Large intestine (tissue), 3 donors: Measurements from ENCODE around the gene NKX2-1. TPM values are rescaled to one million over a fixed set of nuclear protein-coding genes. Genes with fewer than 3 reads are reported as not detected.

Experiments
- DNase-seq, 2 donors: peaks; one replicate each; pipeline versions ENCODE4 v3.0.0 to v3.0.0-alpha.2; 2013
- H3K27ac ChIP-seq: one replicate; pipeline ENCODE4 v1.5.1; 2013; ENCODE audit warnings: low read length
- H3K27me3 ChIP-seq: 2 replicates; pipeline ENCODE4 v1.6.1; 2013; ENCODE audit warnings: low read length; ENCODE audit not compliant: control insufficient read depth, insufficient read depth
- H3K36me3 ChIP-seq: 2 replicates; pipeline ENCODE4 v1.6.1; 2013; ENCODE audit warnings: low read length; ENCODE audit not compliant: control insufficient read depth, insufficient read depth
- H3K4me1 ChIP-seq: one replicate; pipeline ENCODE4 v1.6.1; 2013; ENCODE audit warnings: low read length; ENCODE audit not compliant: control insufficient read depth, insufficient read depth
- H3K4me3 ChIP-seq: one replicate; pipeline ENCODE4 v1.5.1; 2013; ENCODE audit warnings: low read length
- H3K9me3 ChIP-seq: one replicate; pipeline ENCODE4 v1.6.1; 2013; ENCODE audit warnings: mild to moderate bottlenecking, low read depth, low read length, moderate library complexity; ENCODE audit not compliant: control insufficient read depth
- WGBS: methylation state at CpG from one replicate; pipeline ENCODE4 v1.1.5; 2013; ENCODE audit warnings: low lambda C conversion rate; ENCODE audit not compliant: insufficient coverage; 5-methylcytosine and 5-hydroxymethylcytosine counted together
- polyA plus RNA-seq: library from polyadenylated mRNA; unstranded; fragments of 120-200 nt; gene quantifications from one replicate; pipeline ENCODE4 v1.2.1, GENCODE V29; 2013

The NKX2-1 gene
- polyA plus RNA-seq, 1 donor = not detected

DNA sequence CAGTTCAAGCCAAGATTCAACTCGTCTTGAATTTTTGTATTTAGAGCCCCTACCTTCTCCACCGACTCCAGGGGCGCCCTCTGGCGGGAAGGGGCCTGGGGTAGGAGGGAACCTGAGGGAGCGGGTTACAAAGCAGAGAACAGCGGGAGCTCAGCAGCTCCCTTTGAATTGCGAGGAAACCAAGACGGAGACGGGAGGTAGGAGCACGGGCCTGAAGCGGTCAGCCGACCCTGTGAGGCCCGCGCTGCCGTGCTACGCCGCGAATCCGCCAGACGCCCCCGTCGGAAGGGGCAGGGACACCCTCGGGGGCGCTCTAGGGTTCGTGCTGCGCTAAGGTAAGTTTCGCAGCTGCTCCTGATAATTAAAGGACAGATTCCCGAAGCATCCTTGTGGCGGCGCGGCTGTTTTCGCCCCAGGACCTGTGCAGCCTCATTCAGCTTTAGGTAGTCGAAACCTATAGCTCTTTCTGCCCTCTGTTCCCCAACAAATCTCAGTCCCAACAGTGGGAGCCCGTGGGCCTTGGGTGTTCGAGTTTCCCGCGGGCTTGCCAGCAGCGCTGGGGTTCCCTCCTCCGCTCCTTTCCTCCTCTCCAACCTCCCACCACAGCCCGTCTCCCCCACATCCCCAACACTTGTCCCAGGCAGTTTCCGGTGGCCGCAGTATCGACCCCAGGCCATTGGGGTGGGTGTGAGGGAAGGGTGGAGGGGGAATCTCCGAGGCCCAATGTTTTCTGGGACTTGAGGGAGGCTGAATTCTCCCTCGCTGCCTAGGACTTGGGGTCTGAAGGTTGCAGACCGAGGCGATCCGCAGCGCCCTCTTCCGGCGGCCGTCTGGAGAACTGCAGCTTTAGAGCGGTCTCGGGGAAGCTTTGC lies 5.1 kb upstream of the NKX2-1 start:
- DNase-seq = no peak
- no CpG with 5 or more reads among the region's 54 CpGs for WGBS
- H3K4me1 ChIP-seq = no peaks in the 10 kb centered on the region
- H3K9me3 ChIP-seq = peaks cover 12% of the 10 kb centered on the region
- H3K27me3 ChIP-seq = peaks cover 84% of the 10 kb centered on the region
- H3K4me3 ChIP-seq = no peak overlapping the region
- H3K27ac ChIP-seq = no peak overlapping the region
- no peaks in the 10 kb centered on the region for H3K36me3 ChIP-seq

DNA sequence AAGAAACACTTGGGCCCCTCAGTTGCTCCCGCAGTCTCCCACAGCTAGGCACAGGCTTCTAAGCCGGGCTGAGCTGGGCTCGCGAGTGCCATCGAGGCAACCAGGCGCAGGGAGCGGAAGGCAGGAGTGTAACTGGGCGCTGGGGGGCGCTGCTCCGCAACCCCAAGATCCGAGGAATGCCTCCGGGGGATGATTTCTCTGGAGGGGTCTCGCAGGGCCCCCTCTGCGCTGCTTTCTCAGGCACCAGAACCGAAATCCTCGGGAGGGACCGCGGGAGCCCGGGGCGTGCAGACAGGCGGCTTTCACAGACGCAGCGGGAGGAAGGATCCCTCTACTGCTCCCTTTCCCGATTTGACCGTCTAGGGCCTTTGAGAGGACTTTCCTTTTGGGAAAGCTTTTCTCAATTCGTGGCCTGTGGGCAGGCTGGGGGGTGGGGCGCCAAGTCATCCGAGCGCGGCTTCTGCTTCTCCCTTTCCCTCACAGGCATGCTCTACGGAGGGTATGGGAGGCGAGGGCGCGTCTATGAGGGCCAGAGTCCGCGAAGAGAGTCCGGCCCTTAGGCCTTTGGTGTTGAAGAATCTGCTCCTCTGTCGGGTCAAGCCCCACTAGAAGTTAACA lies 4.3 kb upstream of the NKX2-1 start:
- peaks cover 92% of the 10 kb centered on the region for H3K27me3 ChIP-seq
- no peak overlapping the region for H3K27ac ChIP-seq
- no peaks in the 10 kb centered on the region for H3K4me1 ChIP-seq
- no peak overlapping the region for H3K4me3 ChIP-seq
- DNase-seq = no peak
- peaks cover 12% of the 10 kb centered on the region for H3K9me3 ChIP-seq
- H3K36me3 ChIP-seq = no peaks in the 10 kb centered on the region
- no CpG with 5 or more reads among the region's 38 CpGs for WGBS

DNA sequence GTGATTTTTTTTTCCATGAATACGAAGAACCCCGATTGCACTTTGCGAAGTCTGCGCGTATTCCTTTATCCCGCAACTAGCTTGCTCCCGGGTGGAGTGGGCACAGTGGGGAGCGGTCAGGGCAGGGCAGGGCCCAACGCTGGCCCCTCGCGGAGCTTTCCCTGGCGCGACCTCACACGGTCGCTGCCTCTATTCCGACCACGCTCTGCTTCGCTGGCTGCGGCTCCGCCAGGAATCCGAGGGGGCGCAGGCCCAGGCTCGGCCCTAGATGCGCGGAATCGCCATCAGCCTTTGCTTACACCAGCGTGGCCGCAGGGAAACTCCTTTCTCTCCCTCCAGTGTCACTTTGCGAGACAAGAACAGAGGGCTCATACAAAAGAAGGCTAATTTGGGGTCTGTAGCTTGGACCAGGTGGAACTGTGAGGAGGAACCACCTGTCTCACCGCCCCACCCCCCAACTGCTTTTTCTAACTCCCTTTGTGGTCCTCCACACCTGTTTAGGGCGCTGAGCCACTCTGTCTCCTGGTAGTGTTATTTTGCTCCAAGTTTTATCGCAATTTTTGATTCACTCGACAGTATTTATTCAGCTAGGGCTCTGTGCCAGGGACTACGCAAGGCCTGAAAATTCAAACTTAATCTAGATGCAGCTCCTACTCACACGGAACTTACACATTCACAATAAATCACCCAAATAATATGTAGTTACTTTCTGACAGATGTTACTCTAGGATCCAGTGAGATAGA lies 3.1 kb upstream of the NKX2-1 start:
- peaks cover 12% of the 10 kb centered on the region for H3K9me3 ChIP-seq
- H3K4me1 ChIP-seq = no peaks in the 10 kb centered on the region
- DNase-seq = no peak
- no peak overlapping the region for H3K27ac ChIP-seq
- H3K36me3 ChIP-seq = no peaks in the 10 kb centered on the region
- H3K4me3 ChIP-seq = no peak overlapping the region
- peaks cover 99% of the 10 kb centered on the region for H3K27me3 ChIP-seq
- WGBS = 7% methylated on average over 3 of the region's 35 CpGs

DNA sequence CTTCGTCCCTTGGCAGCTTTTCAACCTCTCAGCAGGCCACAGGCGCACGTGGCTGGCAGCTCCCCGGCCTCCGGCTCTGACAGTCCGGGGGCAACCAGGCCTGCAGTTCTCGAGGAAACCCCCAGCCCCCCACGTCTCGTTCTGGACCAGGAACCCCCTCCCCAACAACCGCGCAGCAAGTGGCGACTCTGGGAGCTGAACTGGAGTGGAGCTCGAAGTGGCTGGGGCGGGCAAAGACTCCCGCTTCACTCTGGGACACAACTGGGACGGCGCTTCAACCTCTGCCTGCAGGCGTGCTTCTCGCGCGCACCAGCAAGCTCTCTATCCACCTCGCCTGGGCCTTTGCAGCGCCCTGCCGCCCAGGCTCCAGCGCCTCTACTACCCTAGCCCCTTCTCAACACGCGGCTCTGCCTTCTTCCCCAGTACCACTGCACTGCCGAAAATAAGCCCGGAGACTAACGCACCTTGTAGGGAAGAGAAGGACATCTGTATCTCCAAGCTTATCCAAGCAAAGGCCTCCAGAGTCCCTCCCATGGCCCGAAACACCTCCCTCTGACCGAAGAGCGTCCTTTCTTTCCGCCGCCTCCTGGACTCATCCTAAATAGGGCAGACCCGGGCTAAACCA lies 2.4 kb upstream of the NKX2-1 start:
- H3K27ac ChIP-seq = no peak overlapping the region
- no peaks in the 10 kb centered on the region for H3K4me1 ChIP-seq
- WGBS = 0% methylated on average over 1 of the region's 36 CpGs
- no peak overlapping the region for H3K4me3 ChIP-seq
- peaks cover 99% of the 10 kb centered on the region for H3K27me3 ChIP-seq
- peaks cover 14% of the 10 kb centered on the region for H3K9me3 ChIP-seq
- H3K36me3 ChIP-seq = no peaks in the 10 kb centered on the region
- DNase-seq = no peak

DNA sequence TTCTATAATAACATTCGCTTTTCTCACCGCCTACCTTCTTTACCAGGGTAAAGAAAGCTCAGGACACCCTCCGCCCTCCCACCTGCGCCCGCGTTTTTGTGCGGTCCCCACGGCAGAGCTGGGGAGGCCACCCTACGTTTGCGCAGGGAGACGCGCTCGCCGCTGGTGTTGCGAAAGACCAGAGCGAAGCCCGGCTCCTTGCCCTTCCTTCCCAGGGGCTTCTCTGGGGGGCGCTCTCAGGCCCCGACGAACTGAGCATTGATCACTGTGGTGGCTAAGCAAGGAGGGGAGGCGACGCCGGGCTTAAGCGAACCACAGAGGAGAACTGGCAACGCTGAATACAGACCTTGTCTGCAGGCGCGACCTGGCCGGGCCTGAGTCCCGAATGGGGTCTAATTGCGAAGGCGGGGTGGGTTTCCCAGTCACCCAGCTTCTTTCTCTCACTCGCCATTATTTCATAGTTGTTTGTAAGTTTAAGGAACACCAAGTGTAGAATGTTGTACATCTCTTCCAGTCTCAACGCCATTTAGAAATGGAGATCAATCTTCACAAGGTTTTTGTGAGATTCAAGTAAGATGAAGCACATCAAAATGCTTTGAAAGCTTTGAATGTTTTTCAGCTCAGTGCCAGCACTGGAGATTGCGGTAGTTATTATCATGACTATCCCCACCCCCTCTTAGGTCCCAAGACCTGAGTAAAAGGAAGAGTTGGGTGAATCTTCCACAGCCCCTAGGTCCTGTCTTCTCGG lies 1.7 kb upstream of the NKX2-1 start:
- no peaks in the 10 kb centered on the region for H3K4me1 ChIP-seq
- no peak for DNase-seq
- WGBS = no CpG with 5 or more reads among the region's 35 CpGs
- H3K27ac ChIP-seq = no peak overlapping the region
- H3K9me3 ChIP-seq = peaks cover 14% of the 10 kb centered on the region
- no peak overlapping the region for H3K4me3 ChIP-seq
- no peaks in the 10 kb centered on the region for H3K36me3 ChIP-seq
- H3K27me3 ChIP-seq = peaks cover 97% of the 10 kb centered on the region

DNA sequence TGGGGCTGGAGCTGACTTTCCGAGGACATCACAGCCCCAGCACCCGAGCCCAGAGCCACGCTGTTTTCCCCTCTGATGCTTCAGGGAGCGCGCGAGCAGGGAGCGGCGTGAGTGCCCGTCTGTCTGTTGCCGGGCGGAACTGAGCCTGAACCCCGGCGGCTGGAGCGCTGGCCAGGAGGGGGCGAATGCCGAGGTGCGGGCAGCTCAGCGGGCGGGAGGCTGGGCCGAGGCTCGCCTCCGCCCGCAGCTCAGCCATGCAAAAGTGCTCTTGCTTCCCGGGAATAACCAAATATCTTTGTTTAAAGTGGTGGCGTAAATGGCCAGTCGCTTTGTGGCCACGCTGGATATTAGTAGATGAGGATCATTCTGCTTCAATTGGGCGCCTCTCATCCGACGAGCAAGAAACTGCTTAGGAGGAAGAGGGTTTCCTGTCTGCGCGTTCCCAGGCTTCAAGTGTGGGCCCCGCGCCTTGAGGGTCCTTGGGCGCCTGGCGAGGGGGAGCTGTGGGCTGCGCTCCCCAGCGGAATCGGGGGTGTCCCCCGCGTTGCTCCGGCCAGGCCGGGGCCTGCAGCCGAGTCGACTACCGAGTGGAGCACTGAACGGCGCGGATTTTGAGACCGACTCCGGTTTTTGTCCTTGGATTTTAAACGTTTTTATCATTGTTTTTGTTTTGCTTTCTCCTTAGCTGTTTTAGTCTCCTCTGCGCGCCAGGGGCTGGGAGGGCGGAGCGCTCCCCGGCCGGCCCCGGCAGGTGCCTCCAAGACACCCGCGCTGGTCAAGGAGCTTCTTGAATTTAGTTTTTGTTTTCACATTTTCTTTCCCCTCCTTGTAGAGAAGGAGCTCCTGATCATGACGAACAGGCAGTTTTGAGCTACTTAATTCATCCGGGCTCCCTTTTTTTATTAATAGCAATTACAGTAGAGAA lies 831 bp upstream of the NKX2-1 start:
- no CpG with 5 or more reads among the region's 63 CpGs for WGBS
- H3K4me1 ChIP-seq = no peaks in the 10 kb centered on the region
- DNase-seq = no peak
- H3K36me3 ChIP-seq = no peaks in the 10 kb centered on the region
- H3K27ac ChIP-seq = no peak overlapping the region
- H3K27me3 ChIP-seq = peaks cover 97% of the 10 kb centered on the region
- H3K9me3 ChIP-seq = peaks cover 14% of the 10 kb centered on the region
- no peak overlapping the region for H3K4me3 ChIP-seq

DNA sequence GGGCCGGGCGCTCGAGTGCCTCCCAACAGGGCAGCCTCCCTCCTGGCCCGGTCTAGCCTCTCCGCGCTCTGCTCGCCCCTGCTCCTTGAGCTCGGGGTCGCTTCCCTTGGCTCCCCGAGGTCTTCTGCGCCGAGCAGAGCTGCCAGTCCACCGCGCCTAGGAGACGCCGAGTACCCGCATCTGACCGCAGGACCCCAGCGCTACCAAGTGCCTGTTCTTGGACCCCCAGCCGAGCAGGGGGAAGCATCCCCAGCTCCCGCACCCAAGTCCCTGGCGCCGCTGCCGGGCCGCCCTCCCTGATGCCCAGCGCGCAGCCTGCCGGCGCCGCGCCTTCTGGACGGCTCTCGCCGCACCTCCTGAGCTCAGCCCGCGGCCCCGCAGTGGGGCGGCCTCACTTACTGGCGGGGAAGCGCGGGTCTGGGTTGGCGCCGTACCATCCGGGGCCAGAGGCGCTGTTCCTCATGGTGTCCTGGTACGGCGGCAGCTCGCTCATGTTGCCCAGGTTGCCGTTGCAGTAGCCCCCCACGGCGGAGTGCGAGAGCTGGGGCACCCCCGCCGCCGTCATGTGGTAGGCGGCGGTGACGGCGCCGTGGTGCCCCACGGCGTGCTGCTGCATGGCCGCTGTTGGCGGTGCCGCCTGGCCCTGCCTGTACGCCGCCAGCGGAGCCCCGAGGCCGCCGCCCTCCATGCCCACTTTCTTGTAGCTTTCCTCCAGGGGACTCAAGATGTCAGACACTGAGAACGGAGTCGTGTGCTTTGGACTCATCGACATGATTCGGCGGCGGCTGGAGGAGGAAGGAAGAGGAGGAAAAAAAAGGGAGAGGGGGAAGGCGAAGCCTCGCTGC lies 1.2 kb downstream of the NKX2-1 start:
- DNase-seq = no peak
- H3K4me3 ChIP-seq = no peak overlapping the region
- no peak overlapping the region for H3K27ac ChIP-seq
- peaks cover 97% of the 10 kb centered on the region for H3K27me3 ChIP-seq
- WGBS = no CpG with 5 or more reads among the region's 79 CpGs
- H3K36me3 ChIP-seq = no peaks in the 10 kb centered on the region
- peaks cover 11% of the 10 kb centered on the region for H3K9me3 ChIP-seq
- H3K4me1 ChIP-seq = no peaks in the 10 kb centered on the region

DNA sequence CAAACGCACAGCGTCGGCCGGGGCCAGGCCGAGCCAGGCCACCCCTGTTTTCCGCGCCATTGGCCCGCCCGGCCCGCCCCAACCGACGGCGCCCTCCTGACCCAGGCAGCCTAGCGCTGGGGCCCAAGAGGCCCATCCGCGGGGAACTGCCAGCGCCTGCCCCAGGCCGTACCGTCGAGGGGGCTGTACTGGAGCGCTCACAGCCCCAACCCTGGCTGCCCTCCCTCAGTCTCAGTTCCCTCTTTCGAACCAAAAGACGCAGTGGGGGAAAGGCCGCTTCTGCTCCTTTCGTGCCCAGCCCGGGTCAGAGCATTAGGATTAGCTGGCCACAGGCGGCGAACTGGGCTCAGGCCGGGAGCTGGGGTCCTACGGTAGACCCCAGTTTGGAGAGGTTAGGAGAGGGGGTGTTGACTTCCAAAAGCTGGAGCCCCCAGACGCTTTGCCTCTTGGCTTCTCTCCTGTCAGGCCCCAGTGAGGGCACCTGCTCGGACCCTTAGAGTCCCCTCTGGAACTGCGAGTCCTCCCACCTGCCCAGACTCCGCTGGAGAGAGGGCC lies 1.9 kb downstream of the NKX2-1 start:
- H3K4me3 ChIP-seq = no peak overlapping the region
- WGBS = no CpG with 5 or more reads among the region's 34 CpGs

More for the DNA sequence above, 1.9 kb downstream of the NKX2-1 start:
- peaks cover 97% of the 10 kb centered on the region for H3K27me3 ChIP-seq
- DNase-seq = no peak
- H3K9me3 ChIP-seq = peaks cover 14% of the 10 kb centered on the region
- H3K36me3 ChIP-seq = no peaks in the 10 kb centered on the region
- H3K27ac ChIP-seq = no peak overlapping the region
- no peaks in the 10 kb centered on the region for H3K4me1 ChIP-seq
